Lung (tissue), 12 donors: ENCODE data around the gene CERK. TPM values are rescaled to one million over a fixed set of nuclear protein-coding genes. Genes with fewer than 3 reads are reported as not detected.
A peak's percentile ranks its signal among the peaks of the same experiment; 100 is the strongest.

ENCODE experiments used
- ATAC-seq: fragments of 200-7000 bp; cut with Tn5 transposase; one replicate; pipeline ENCODE4 v1.9.1; 2020; ENCODE audit warnings: moderate number of reproducible peaks; ENCODE audit not compliant: insufficient read depth, low FRiP score
- DNase-seq, 3 donors: peaks; one replicate each; pipeline ENCODE4 v3.0.0-alpha.2; 2013 to 2017
- H3K27ac ChIP-seq, 2 donors: one replicate each; pipeline ENCODE4 v1.5.1; 2013; ENCODE audit warnings: mild to moderate bottlenecking in 2 of 2, moderate library complexity in 2 of 2, control low read depth in 1 of 2, inconsistent platforms in 1 of 2, low read depth in 1 of 2, low read length in 1 of 2
- H3K27me3 ChIP-seq, 3 donors: one replicate each; pipeline ENCODE4 v1.5.1; 2013; ENCODE audit warnings: low read length in 2 of 3; ENCODE audit not compliant: control insufficient read depth in 3 of 3, insufficient read depth in 3 of 3
- H3K36me3 ChIP-seq, 4 donors: one replicate each; pipeline ENCODE4 v1.5.1; 2013; ENCODE audit warnings: low read length in 4 of 4, mild to moderate bottlenecking in 1 of 4, moderate library complexity in 1 of 4; ENCODE audit not compliant: control insufficient read depth in 4 of 4, insufficient read depth in 4 of 4
- H3K4me1 ChIP-seq, 5 donors: one replicate each; pipeline ENCODE4 v1.5.1; 2013; ENCODE audit warnings: low read length in 5 of 5, mild to moderate bottlenecking in 2 of 5, moderate library complexity in 1 of 5; ENCODE audit not compliant: control insufficient read depth in 5 of 5, insufficient read depth in 5 of 5
- H3K4me3 ChIP-seq: one replicate; pipeline ENCODE4 v1.5.1; 2013; ENCODE audit warnings: mild to moderate bottlenecking, control low read depth, moderate library complexity
- H3K9ac ChIP-seq, 2 donors: one replicate each; pipeline ENCODE4 v1.5.1; 2013; ENCODE audit warnings: low read length in 2 of 2, control low read depth in 1 of 2; ENCODE audit not compliant: insufficient read depth in 1 of 2
- H3K9me3 ChIP-seq, 4 donors: one replicate each; pipeline ENCODE4 v1.5.1; 2013; ENCODE audit warnings: low read length in 3 of 4, mild to moderate bottlenecking in 1 of 4, moderate library complexity in 1 of 4; ENCODE audit not compliant: control insufficient read depth in 4 of 4, insufficient read depth in 3 of 4
- CTCF ChIP-seq: IDR thresholded peaks from 2 replicates; pipeline ENCODE4 v1.5.1; 2012; ENCODE audit warnings: mild to moderate bottlenecking; ENCODE audit errors: control extremely low read depth, extremely low read depth
- WGBS, 2 donors: extraction: QIAGEN DNeasy Blood & Tissue Kit; methylation state at CpG; one replicate each; pipeline ENCODE4 v1.1.7; 2013; 5-methylcytosine and 5-hydroxymethylcytosine counted together
- polyA plus RNA-seq, 2 donors: library from polyadenylated mRNA; stranded (reverse); fragments of 200-250 nt; gene quantifications; one replicate each; pipeline ENCODE4 v1.2.1, GENCODE V29; 2013
- total RNA-seq, 2 donors: library from RNA; depleted of rRNA in 1 of 2; stranded (reverse); fragments of >200 nt in 1 of 2; gene quantifications; one replicate each; pipeline ENCODE4 v1.2.1, GENCODE V29; 2014 to 2021
- donor health status: control.
- donor health status: control.
- donor health status: Bipolar disorder and iron deficiency.
- donor health status: healthy.
- donor health status: DM: yes; HTN: yes; CAD: no.

CERK gene
- total and polyA plus RNA-seq, 4 donors: 12.1 to 36.2 (median 31.7) TPM

- Histone ChIP-seq H3K36me3 (peaks cover 0 to 25% (median 6%) of the 10 kb centered on the region in 4 donors), H3K4me3 (no peak overlapping the region), H3K9me3 (no peaks in the 10 kb centered on the region), H3K4me1 (peaks cover 0 to 12% (median 0%) of the 10 kb centered on the region in 5 donors), H3K27me3 (no peaks in the 10 kb centered on the region), H3K9ac (no peak overlapping the region), H3K27ac (no peak overlapping the region)
- no peak for TF ChIP-seq CTCF
- ATAC-seq (no peak), DNase-seq (peak in 2 of 3 donors; percentile 45 to 49)
- WGBS, 2 donors: 91 to 92% methylated on average over 44 of the region's 44 CpGs
Observed at GRCh38 chr22:46678785-46679700, 59.0 kb downstream of the CERK start.

- Histone ChIP-seq H3K36me3 (peaks cover 0 to 34% (median 6%) of the 10 kb centered on the region in 4 donors), H3K4me1 (peaks cover 0 to 12% (median 0%) of the 10 kb centered on the region in 5 donors), H3K9me3 (no peaks in the 10 kb centered on the region), H3K27me3 (no peaks in the 10 kb centered on the region), H3K9ac (no peak overlapping the region), H3K27ac (no peak overlapping the region), H3K4me3 (no peak overlapping the region)
- DNase-seq: no peak
- no peak for ATAC-seq
- WGBS, 2 donors: 70 to 89% methylated on average over 30 to 31 of the region's 31 CpGs
- no peak for TF ChIP-seq CTCF
Observed at GRCh38 chr22:46678003-46678657, 59.9 kb downstream of the CERK start.

GRCh38 chr22:46677323-46678002 lies 60.6 kb downstream of the CERK start:
- Histone ChIP-seq H3K27ac (no peak overlapping the region), H3K4me3 (no peak overlapping the region), H3K27me3 (no peaks in the 10 kb centered on the region), H3K4me1 (peaks cover 0 to 12% (median 0%) of the 10 kb centered on the region in 5 donors), H3K9ac (no peak overlapping the region), H3K36me3 (peaks cover 0 to 35% (median 4%) of the 10 kb centered on the region in 4 donors), H3K9me3 (no peaks in the 10 kb centered on the region)
- no peak for DNase-seq
- WGBS, 2 donors: 90 to 95% methylated on average over 28 of the region's 28 CpGs
- TF ChIP-seq CTCF: no peak
- no peak for ATAC-seq
